Body of pancreas (tissue), 4 donors: ENCODE measurements around the gene IDE.

ENCODE experiments used
- POLR2A ChIP-seq, 3 donors: fragments of 450-650 bp; IDR thresholded peaks; one replicate each; pipeline ENCODE4 v1.6.1; 2016; ENCODE audit warnings: antibody characterized with exemption in 3 of 3, mild to moderate bottlenecking in 2 of 3
- TF ChIP-seq, protein P1 (sequence below), 7 experiments: fragments of 450-650 bp in 4 of 7; fragments of 200-600 bp in 3 of 7; sonication (generic) in 3 of 7; IDR thresholded peaks; one replicate each; pipeline ENCODE4 v1.5.1; 2016 to 2019; ENCODE audit warnings: antibody characterized with exemption in 7 of 7

GRCh38 chr10:92490387-92490786 lies 83.5 kb downstream of the IDE start:
- TF ChIP-seq, protein P1, sequence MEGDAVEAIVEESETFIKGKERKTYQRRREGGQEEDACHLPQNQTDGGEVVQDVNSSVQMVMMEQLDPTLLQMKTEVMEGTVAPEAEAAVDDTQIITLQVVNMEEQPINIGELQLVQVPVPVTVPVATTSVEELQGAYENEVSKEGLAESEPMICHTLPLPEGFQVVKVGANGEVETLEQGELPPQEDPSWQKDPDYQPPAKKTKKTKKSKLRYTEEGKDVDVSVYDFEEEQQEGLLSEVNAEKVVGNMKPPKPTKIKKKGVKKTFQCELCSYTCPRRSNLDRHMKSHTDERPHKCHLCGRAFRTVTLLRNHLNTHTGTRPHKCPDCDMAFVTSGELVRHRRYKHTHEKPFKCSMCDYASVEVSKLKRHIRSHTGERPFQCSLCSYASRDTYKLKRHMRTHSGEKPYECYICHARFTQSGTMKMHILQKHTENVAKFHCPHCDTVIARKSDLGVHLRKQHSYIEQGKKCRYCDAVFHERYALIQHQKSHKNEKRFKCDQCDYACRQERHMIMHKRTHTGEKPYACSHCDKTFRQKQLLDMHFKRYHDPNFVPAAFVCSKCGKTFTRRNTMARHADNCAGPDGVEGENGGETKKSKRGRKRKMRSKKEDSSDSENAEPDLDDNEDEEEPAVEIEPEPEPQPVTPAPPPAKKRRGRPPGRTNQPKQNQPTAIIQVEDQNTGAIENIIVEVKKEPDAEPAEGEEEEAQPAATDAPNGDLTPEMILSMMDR (IDR thresholded peaks at IDR 0.05): no peak
- no peak for TF ChIP-seq POLR2A (IDR thresholded peaks at IDR 0.05)
